Stimulated activated naive CD8-positive, alpha-beta T cell treated with anti-CD3 and anti-CD28 coated beads, Interleukin-15, amount 100 ng/mL, for 72 hours (primary cell): Measurements from ENCODE around the gene GNAZ.

Source experiments
- ATAC-seq: fragments of 150-1000 bp; cut with Tn5 transposase; 2 replicates; pipeline ENCODE4 v1.10.0; 2021; ENCODE audit warnings: mild to moderate bottlenecking, moderate library complexity
- DNase-seq, 2 donors: peaks; one replicate each; pipeline ENCODE4 v3.0.0; 2021 to 2022
- H3K27ac Mint-ChIP-seq, 2 donors: one replicate each; pipeline ENCODE4 v1.8.0; 2022; ENCODE audit warnings: mild to moderate bottlenecking in 2 of 2, mixed read lengths in 2 of 2, moderate library complexity in 2 of 2
- H3K27me3 Mint-ChIP-seq: one replicate; pipeline ENCODE4 v1.8.0; 2022; ENCODE audit warnings: mixed read lengths
- H3K4me1 Mint-ChIP-seq: one replicate; pipeline ENCODE4 v1.8.0; 2022; ENCODE audit warnings: mild to moderate bottlenecking, mixed read lengths
- H3K4me3 Mint-ChIP-seq, 2 donors: one replicate each; pipeline ENCODE4 v1.8.0; 2022; ENCODE audit warnings: mild to moderate bottlenecking in 2 of 2, mixed read lengths in 2 of 2, moderate library complexity in 1 of 2
- H3K9me3 Mint-ChIP-seq, 2 donors: one replicate each; pipeline ENCODE4 v1.8.0; 2022; ENCODE audit warnings: mixed read lengths in 2 of 2

Gene GNAZ

DNA sequence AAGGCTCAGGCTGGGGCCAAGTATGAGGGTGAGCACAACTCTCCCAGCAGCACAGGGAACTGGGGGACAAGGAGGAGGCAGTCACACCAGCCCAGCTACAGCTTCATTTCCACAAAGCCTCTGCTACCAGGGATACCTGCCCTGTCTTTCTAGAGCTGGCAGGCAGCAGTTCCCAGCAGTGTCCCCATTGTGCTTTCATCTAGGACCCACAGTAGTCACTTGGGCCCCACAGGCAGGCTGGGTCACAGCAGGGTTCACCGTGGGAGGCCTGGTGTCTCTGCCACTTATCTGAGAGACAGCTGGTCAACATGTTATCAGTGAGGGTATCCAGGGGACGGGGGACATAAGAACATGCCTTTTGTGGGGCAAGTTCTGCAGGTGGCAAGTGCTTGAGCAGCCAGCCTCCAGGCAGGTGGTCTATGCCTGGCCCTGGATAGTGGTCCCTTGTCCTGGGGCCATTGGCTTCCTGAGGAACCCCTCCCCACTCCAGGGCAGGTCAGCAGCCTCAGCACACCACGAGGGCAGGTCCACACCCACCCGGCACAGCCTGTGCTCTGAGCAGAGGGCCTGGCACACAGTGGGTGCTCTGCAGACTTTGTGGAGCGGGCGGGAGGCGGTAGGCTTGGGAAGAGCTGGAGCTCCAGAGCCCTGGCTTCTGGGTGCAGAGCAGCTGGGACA is 29.9 kb downstream of the GNAZ start:
- no peak for ATAC-seq
- H3K9me3 Mint-ChIP-seq, result no peaks in the 10 kb centered on the region
- H3K27ac Mint-ChIP-seq, result no peak overlapping the region
- H3K4me1 Mint-ChIP-seq, result no peaks in the 10 kb centered on the region
- no peaks in the 10 kb centered on the region for H3K27me3 Mint-ChIP-seq
- DNase-seq, result no peak
- H3K4me3 Mint-ChIP-seq, result no peak overlapping the region

DNA sequence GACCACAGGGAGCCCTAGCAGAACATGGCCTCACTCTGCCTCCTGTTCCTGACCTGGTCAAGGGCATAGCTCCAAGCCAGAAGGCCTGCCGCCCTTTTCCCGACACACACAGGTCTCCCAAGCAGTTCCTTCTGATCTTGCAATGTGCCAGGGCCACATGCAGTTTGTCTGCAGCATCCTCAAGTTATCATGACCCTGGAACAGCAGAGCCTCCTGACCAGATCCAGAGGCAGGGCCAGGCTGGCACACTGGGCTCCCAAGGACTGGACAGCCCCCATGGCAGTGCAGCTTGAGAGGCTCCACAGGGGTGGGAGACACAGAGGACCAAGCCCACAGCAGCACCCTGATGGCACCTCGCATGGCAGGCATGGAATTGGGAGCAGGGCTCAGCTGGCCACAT is 31.2 kb downstream of the GNAZ start:
- no peak overlapping the region for H3K4me3 Mint-ChIP-seq
- peak overlapping the region in 1 of 2 donors; percentile 59 for H3K27ac Mint-ChIP-seq
- H3K9me3 Mint-ChIP-seq, result no peaks in the 10 kb centered on the region
- no peaks in the 10 kb centered on the region for H3K4me1 Mint-ChIP-seq
- H3K27me3 Mint-ChIP-seq, result no peaks in the 10 kb centered on the region
- no peak for ATAC-seq
- DNase-seq, result no peak

DNA sequence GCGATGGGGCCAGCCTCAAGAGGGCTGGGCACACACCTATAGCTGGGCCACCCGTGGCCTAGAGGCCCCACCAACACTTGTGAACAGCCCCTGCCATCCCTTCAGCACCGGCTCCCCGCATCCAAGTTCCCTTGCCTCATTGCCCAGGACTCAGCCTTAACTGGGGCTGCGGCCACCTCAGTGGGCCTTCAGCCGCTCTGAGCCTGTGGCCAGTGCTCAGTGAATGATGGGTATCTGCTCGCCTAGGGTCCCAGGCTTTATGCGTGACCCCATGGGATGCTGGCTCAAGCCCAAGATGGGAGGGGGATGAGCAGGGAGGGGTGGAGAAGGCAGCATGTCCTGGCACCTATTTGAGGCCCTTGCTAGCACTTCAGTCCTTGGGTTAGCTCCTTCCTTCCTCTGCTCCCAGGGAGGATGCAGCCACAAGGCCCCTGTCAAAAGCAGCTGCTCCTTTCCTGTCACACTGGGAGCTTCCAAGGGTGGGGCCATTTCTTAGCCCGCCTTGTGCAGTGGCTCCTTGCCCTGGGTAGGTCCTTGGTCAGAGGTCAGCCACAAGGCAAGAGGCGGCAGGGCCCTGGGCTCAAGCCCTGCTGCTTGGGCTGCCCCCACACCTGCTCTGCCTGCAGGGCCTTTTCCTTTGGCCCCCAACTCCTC is 31.8 kb downstream of the GNAZ start:
- no peak for ATAC-seq
- H3K27ac Mint-ChIP-seq, result no peak overlapping the region

DNA sequence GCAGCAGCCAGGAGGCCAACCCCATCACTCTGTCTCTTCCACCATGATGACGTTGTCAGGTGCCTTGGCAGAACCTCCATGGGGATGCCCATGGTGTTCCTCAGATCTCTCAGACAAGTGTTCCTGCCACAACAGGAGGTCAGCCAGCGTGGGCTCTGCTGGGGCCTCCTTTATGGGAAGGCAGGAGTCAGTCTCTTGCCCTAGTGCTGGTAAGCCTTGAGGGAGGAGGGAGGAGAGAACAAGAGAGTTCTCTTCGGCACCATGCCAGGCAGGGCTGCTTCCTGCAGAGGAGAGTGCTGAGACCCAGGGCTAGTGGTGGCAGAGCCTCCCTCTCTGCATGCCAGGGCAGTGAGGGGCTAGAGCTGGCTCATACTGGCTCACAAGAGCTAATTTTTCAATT is 32.5 kb downstream of the GNAZ start:
- ATAC-seq, result no peak

More for the DNA sequence above, 31.8 kb downstream of the GNAZ start:
- Mint-ChIP-seq H3K4me3 (no peak overlapping the region), H3K27me3 (no peaks in the 10 kb centered on the region), H3K4me1 (no peaks in the 10 kb centered on the region), H3K9me3 (no peaks in the 10 kb centered on the region)
- no peak for DNase-seq

DNA sequence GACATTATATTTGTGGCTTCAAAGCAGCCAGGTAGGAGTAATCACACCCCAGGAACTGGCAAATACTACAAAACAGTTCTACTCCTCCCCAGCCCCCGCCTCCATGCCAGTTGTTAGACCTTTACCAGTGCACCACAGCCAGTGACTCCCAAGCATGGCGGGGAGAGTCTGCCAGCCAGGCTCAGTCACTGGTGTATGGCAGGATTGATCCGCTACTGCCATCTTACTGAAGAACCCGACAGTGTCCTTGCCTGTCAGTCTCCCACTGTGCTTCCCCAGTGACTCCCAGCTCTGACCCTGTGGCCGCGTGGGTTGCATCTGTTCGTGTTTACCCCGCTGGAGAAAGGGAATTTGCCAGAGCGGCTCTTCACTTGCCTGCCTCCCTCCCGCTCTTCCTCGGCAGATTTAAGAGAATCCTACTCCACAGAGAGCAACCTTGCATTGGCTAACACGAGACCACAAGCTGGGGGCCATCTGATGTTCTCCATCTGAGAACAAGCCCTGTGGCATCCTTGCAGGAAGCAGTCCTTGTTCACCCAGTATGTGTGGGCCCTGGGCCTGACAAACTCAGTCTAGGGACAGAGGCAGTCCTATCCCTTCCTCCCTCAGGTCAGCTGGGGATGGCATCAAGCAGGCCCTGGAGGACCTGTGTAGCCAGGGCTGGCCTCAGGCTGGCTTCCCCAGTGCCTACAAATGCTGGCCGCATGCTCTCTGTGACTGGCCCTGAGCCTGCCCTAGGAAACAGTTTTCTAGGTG is 33.1 kb downstream of the GNAZ start:
- Mint-ChIP-seq H3K4me1 (no peaks in the 10 kb centered on the region), H3K9me3 (no peaks in the 10 kb centered on the region), H3K27me3 (no peaks in the 10 kb centered on the region), H3K27ac (peak overlapping the region in 1 of 2 donors; percentile 83), H3K4me3 (no peak overlapping the region)
- DNase-seq (no peak), ATAC-seq (no peak)

More for the DNA sequence above, 32.5 kb downstream of the GNAZ start:
- Mint-ChIP-seq H3K27me3 (no peaks in the 10 kb centered on the region), H3K4me3 (no peak overlapping the region), H3K9me3 (no peaks in the 10 kb centered on the region), H3K4me1 (no peaks in the 10 kb centered on the region), H3K27ac (peak overlapping the region in 1 of 2 donors; percentile 20)
- DNase-seq, result no peak

DNA sequence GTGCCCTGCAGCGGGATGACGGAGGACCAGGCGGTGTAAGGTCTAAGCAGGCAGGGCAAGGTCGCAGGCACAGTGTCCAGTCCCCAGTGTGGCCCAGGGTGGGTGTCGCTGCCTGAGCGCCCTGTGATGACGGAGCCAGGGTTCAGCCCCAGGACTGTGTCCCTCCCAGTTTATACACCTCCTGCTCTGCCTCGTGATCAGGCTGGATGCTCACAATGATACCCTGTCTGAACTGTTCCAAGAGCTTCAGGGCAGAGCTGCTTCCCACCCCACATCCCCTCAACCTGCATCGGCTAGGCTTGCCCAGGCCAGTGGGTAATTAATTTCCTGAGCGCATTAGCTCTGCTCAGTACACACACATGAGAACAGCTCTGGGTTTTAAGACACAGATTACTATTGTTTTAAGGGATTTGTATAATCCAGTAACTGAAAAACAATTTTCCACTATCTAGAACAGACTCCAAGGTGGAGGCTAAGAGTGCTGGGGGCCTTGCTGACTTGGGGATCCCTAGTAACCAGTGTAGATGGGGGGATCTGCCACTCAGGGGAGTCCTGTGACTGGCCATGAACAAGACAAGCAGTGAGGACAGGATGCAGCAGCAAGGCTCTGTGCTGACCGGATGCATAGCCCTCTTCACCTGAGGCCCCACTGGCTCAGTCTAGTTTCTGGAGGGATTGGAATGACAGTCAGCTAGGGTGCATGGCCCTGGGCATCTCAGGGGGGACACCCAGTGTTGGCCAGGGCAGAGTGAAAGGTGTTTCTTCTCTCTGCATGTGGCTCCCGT is 34.1 kb downstream of the GNAZ start:
- Mint-ChIP-seq H3K4me3 (no peak overlapping the region), H3K4me1 (no peaks in the 10 kb centered on the region), H3K9me3 (no peaks in the 10 kb centered on the region), H3K27me3 (no peaks in the 10 kb centered on the region), H3K27ac (no peak overlapping the region)
- ATAC-seq (no peak), DNase-seq (no peak)

DNA sequence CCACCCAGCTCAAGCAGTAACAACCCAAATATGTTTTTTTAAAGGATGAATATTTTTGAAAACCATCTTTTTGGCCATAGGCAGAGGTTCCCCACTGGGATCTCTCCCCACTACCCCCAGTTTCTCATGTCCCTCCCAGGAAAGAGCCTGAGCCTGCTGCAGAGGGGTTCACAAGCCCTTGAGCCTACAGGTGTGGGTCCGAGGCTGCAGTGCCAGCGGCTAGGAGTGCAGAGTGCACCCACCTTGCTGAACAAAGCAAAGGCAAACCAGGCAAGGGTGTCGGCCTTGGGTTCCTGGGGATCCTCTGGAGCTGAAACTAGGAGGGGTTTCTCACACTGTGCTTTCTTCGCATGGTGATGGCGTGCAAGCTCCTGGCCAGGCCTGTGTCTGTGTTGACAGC is 35.0 kb downstream of the GNAZ start:
- Mint-ChIP-seq H3K27ac (no peak overlapping the region), H3K27me3 (no peaks in the 10 kb centered on the region), H3K4me3 (no peak overlapping the region), H3K4me1 (no peaks in the 10 kb centered on the region), H3K9me3 (no peaks in the 10 kb centered on the region)
- ATAC-seq, result no peak
- no peak for DNase-seq

DNA sequence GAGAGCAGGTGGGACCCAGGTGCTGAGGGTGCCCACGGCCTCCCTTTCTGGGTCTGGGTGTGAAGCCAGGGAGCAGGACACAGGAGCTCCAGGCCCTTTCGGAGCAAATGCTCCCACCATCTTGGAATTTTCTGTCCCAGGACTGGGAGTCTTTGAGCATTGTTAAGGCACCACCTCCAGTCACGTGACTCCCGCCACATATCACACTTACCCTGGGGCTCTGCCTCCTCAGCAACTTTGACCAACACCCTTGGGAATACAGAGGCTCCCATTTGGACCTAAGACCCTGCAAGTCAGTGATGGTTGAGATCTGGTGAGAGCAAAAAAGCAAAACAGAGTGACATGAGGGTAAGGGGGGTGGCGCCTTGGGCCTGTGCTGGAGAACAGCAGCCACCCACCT is 35.6 kb downstream of the GNAZ start:
- ATAC-seq (no peak), DNase-seq (no peak)
- H3K27ac Mint-ChIP-seq, result no peak overlapping the region
- no peak overlapping the region for H3K4me3 Mint-ChIP-seq
- no peaks in the 10 kb centered on the region for H3K27me3 Mint-ChIP-seq
- H3K9me3 Mint-ChIP-seq, result no peaks in the 10 kb centered on the region
- no peaks in the 10 kb centered on the region for H3K4me1 Mint-ChIP-seq

DNA sequence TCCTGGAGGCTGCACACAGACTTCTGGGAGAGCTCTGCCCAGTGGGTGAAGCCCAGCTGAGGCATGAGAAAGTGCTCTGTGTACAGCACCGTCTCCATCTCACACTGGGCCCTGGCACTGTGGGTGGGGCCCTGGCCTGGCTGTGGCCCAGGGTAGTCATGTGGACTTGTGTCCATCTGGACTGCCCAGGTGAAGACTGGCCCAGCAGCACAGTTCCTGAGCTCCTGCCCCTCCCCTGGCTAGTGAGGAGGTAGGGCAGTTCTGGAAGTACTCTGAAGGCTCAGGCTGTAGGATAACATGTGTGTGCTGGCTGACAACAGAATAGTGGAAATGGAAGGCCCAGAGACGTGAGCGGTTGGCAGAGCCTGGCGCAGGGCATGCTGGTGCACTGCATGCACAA is 36.0 kb downstream of the GNAZ start:
- no peaks in the 10 kb centered on the region for H3K4me1 Mint-ChIP-seq
- no peak overlapping the region for H3K4me3 Mint-ChIP-seq
- no peak overlapping the region for H3K27ac Mint-ChIP-seq
- ATAC-seq (no peak), DNase-seq (no peak)
- no peaks in the 10 kb centered on the region for H3K9me3 Mint-ChIP-seq
- H3K27me3 Mint-ChIP-seq, result no peaks in the 10 kb centered on the region

DNA sequence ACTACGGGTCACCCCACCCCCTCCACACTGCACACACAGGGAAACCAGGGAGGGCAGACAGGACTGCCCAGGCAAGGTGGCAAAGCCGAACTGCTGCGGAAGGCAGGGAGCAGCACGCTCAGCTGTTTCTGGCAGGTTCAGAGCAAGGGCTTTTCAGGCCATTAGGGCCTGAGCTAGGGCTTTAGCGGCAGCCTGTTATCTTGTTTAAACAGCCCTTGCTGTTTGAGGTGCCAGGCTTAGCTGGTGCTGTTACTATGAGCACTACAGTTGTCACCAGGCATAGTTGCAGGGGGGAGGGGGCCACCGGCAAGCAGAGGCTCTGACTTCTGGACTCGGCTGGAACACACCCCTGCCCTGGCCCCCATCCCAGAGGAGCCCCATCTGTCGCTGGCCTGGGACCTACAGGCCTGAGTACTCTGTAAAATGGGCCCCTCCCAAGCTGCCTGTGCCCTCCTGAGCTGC is 36.6 kb downstream of the GNAZ start:
- DNase-seq, result no peak
- no peaks in the 10 kb centered on the region for H3K9me3 Mint-ChIP-seq
- H3K4me1 Mint-ChIP-seq, result no peaks in the 10 kb centered on the region
- ATAC-seq, result no peak
- no peak overlapping the region for H3K4me3 Mint-ChIP-seq
- H3K27ac Mint-ChIP-seq, result no peak overlapping the region
- no peaks in the 10 kb centered on the region for H3K27me3 Mint-ChIP-seq

DNA sequence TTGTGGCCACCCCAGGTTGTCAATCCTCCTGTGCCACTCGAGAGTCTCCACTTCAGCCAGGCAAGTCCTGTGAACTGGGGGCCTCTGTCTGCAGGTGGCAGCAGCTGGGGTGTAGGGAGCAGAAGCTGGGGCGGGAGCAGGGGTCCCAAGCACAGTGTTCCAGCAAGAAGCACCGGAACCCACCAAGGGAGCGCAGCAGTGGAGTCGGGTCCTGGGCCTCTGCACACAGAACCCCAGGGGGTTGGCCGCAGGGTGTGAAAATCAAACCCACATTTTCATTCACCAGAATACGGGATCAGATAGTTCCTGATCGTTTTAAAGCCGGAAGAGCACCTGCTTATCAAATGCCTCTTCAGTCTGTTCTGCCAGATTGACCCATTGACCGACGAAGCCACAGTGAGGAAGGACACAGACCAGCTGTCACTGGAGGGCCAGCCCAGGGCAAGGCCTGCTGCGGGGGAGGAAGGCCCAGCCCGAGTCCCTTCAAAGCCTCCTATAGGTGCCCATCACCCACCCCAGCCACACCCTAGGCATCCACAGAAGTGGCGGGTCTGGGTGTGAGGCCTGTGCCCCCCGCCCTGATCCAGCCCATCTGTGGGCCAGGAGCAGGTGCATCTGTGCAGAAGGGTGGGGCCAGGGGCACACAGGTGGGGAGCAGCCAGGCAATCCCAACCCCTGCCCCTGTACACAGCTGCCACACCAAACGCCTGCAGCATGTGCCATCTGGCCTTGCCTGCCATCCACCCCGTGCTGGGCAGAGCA is 37.3 kb downstream of the GNAZ start:
- no peak for DNase-seq
- H3K27ac Mint-ChIP-seq, result peak overlapping the region in 1 of 2 donors; percentile 84
- no peak for ATAC-seq
- no peaks in the 10 kb centered on the region for H3K4me1 Mint-ChIP-seq
- no peak overlapping the region for H3K4me3 Mint-ChIP-seq
- H3K9me3 Mint-ChIP-seq, result no peaks in the 10 kb centered on the region
- no peaks in the 10 kb centered on the region for H3K27me3 Mint-ChIP-seq

DNA sequence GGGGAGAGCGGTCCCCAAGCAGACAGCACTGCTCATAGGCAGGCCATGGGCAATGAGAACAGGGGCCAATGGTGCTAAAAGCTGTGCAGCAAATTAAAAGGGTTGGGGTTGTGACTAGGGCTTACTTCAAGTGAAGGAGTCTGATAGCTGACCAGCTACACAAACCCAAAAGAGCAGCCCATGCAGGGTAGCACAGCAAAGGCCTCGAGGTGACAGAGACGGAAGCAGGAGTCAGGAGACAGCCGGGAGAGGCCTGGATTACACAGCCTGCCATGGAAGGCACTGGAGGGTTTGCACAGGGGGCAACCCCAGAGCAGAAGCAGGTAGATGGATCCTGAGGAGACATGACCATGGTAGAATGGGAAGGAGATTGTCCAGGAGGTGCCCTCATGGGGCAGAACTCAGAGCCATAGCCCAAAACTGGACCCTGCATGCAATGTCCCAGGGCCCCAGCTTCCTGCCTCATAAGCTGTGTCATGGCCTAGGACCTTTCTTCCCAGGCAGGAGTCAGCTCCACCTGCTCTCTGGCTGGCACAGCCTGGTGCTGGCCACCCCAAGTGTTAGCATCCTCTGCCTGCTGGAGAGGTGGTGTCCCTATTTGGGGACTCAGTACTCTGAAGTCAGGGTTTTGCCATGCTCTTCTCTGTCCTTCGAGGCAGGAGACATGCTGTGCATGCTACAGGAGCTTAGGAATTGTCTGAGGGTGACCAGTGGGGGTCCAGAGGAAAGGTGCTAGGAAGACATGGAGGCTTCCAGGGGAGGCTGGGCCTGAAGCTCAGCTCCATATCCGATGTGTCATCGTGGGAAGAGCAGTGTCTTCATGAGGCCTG is 38.1 kb downstream of the GNAZ start:
- ATAC-seq (no peak), DNase-seq (no peak)
- no peak overlapping the region for H3K4me3 Mint-ChIP-seq
- H3K4me1 Mint-ChIP-seq, result no peaks in the 10 kb centered on the region
- H3K27me3 Mint-ChIP-seq, result no peaks in the 10 kb centered on the region
- no peak overlapping the region for H3K27ac Mint-ChIP-seq
- no peaks in the 10 kb centered on the region for H3K9me3 Mint-ChIP-seq

DNA sequence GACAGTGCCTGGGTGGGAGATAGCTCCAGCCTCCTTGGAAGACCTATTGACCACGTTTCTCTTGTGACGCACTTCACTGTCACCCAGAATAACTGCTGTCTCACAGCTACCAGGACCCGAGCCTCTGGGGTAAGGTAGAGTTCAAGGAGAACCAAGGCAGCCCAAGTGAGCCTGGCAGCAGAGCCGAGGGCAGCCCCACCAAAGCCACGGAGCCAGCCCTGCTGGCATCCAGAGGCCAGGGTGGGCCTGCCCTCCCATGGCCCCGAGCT is 38.7 kb downstream of the GNAZ start:
- Mint-ChIP-seq H3K9me3 (no peaks in the 10 kb centered on the region), H3K27me3 (no peaks in the 10 kb centered on the region), H3K4me3 (no peak overlapping the region), H3K27ac (no peak overlapping the region), H3K4me1 (no peaks in the 10 kb centered on the region)
- DNase-seq (no peak), ATAC-seq (no peak)

DNA sequence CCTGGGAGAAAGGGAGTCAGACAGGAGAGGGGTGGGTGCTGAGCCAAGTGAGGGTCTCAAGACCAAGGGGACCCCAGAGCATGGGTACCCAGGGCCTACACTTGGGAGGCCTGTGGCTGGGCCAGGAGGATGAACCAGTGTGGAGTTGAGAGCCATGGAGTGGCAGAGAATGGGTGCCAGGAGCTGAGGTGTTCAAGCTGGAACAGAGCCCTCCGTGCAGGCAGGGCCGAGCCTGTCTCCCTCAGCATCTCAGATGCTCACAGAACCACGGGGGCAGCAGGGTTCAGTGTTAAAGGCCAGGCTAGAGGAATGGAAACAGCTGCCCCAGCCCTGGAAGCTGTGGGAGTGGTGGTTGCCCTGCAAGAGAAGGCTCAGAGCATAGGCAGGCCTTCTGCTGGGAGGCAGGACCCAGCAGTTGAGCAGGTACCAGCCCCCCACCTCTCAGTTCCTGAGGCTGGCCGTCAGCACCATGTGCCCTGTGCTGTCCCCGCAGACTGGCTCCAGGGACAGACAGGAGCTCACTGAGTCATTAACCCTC is 39.2 kb downstream of the GNAZ start:
- no peaks in the 10 kb centered on the region for H3K9me3 Mint-ChIP-seq
- no peaks in the 10 kb centered on the region for H3K27me3 Mint-ChIP-seq
- no peak overlapping the region for H3K27ac Mint-ChIP-seq
- DNase-seq (no peak), ATAC-seq (no peak)
- no peak overlapping the region for H3K4me3 Mint-ChIP-seq
- H3K4me1 Mint-ChIP-seq, result no peaks in the 10 kb centered on the region
